ENCODE measurements around the gene UTY.

Gene UTY

GRCh38 chrY:13398876-13399275 lies 81.0 kb downstream of the UTY start:
- DNase-seq, result no peak

GRCh38 chrY:13381110-13381683 lies 98.6 kb downstream of the UTY start:
- DNase-seq, result no peak

- no peak for DNase-seq
Observed at GRCh38 chrY:13370868-13371800, 108.7 kb downstream of the UTY start.

GRCh38 chrY:13370245-13370644 lies 109.6 kb downstream of the UTY start:
- DNase-seq, result no peak

- DNase-seq, result no peak
Observed at GRCh38 chrY:13368513-13368845, 111.4 kb downstream of the UTY start.

GRCh38 chrY:13363641-13364040 lies 116.2 kb downstream of the UTY start:
- no peak for DNase-seq

GRCh38 chrY:13362662-13363061 lies 117.2 kb downstream of the UTY start:
- DNase-seq, result no peak

GRCh38 chrY:13361656-13362636 lies 117.9 kb downstream of the UTY start:
- no peak for DNase-seq

- no peak for DNase-seq
Observed at GRCh38 chrY:13351443-13351842, 128.4 kb downstream of the UTY start.

- no peak for DNase-seq
Observed at GRCh38 chrY:13347106-13347505, 132.7 kb downstream of the UTY start.

- no peak for DNase-seq
Observed at GRCh38 chrY:13345549-13345948, 134.3 kb downstream of the UTY start.

GRCh38 chrY:13343307-13343946 lies 136.4 kb downstream of the UTY start:
- DNase-seq, result no peak

- no peak for DNase-seq
Observed at GRCh38 chrY:13339939-13340338, 139.9 kb downstream of the UTY start.

GRCh38 chrY:13339381-13339780 lies 140.5 kb downstream of the UTY start:
- no peak for DNase-seq

GRCh38 chrY:13338711-13339110 lies 141.1 kb downstream of the UTY start:
- DNase-seq, result no peak

- DNase-seq, result no peak
Observed at GRCh38 chrY:13337934-13338333, 141.9 kb downstream of the UTY start.

- no peak for DNase-seq
Observed at GRCh38 chrY:13333791-13334190, 146.0 kb downstream of the UTY start.

- DNase-seq, result no peak
Observed at GRCh38 chrY:13330651-13331050, 149.2 kb downstream of the UTY start.

- no peak for DNase-seq
Observed at GRCh38 chrY:13312966-13313365, 166.9 kb downstream of the UTY start.

GRCh38 chrY:13307959-13308358 lies 171.9 kb downstream of the UTY start:
- no peak for DNase-seq

- no peak for DNase-seq
Observed at GRCh38 chrY:13300795-13301194, 179.0 kb downstream of the UTY start.

GRCh38 chrY:13299411-13299810 lies 180.4 kb downstream of the UTY start:
- DNase-seq, result no peak

All from activated CD4-positive, CD25-positive, alpha-beta regulatory T cell treated with anti-CD3 and anti-CD28 coated beads, Interleukin-2, amount 50 U/mL, for 72 hours (primary cell).